SH-SY5Y (cell line): ENCODE data around the gene PLSCR3.

Source experiments
- GATA2 ChIP-seq: IDR thresholded peaks from 2 replicates; pipeline ENCODE4 v1.6.1; 2011; ENCODE audit warnings: mild to moderate bottlenecking, low read depth, low read length
- GATA3 ChIP-seq: IDR thresholded peaks from 2 replicates; pipeline ENCODE4 v1.6.1; 2011; ENCODE audit warnings: low read depth, mild to moderate bottlenecking, low read length, moderate library complexity

DNA sequence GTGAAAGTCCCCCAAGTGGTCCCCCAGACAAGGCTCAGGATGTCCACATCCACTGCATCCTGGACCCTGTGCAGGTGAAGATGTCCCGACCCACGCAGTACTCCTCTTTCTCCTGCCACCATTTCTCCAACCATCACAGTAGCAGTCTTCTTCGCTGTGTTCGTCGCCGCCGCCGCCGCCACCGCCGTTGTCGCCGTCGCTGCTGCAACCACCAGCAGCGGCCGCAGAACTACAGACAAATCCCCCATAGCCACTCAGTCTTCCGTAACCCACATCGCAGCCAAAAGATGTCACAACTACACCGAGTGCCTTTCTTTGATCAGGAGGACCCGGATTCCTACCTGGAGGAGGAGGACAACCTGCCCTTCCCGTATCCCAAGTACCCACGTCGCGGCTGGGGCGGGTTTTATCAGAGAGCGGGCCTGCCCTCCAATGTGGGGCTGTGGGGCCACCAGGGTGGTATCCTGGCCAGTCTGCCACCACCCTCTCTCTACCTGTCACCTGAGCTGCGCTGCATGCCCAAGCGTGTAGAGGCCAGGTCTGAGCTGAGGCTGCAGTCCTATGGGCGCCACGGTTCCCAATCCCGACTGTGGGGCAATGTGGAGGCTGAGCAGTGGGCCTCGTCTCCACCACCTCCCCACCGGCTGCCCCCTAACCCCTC, 32.0 kb upstream of the PLSCR3 start:
- TF ChIP-seq GATA2 (no peak), GATA3 (no peak)
